H7 (cell line): ENCODE measurements around the gene GTF3C4. TPM values are rescaled to one million over a fixed set of nuclear protein-coding genes. Genes with fewer than 3 reads are reported as not detected.

ENCODE experiments used
- DNase-seq: peaks from one replicate; pipeline ENCODE4 v3.0.0; 2012
- H3K27me3 ChIP-seq: 2 replicates; pipeline ENCODE4 v1.6.0; 2011; ENCODE audit warnings: mild to moderate bottlenecking, low read length; ENCODE audit not compliant: control insufficient read depth, insufficient read depth
- H3K36me3 ChIP-seq: replicated peaks from 2 replicates; pipeline ENCODE4 v1.5.1; 2011; ENCODE audit warnings: low read length; ENCODE audit not compliant: control insufficient read depth, insufficient read depth
- H3K4me3 ChIP-seq: 2 replicates; pipeline ENCODE4 v1.5.1; 2011; ENCODE audit warnings: low read depth, mild to moderate bottlenecking, control low read depth, low read length, moderate library complexity; ENCODE audit not compliant: insufficient read depth
- total RNA-seq: library from RNA; depleted of rRNA; stranded (reverse); fragments of >200 nt; shearing (Covaris generic); gene quantifications from 2 replicates; pipeline ENCODE4 v1.2.3, GENCODE V29; 2014

The GTF3C4 gene
- total RNA-seq, 1 experiment from 2014 or later = 24.9 TPM

GRCh38 chr9:132725306-132725705 is 55.0 kb downstream of the GTF3C4 start:
- no peaks in the 10 kb centered on the region for H3K36me3 ChIP-seq
- DNase-seq = no peak
- no peaks in the 10 kb centered on the region for H3K27me3 ChIP-seq
- H3K4me3 ChIP-seq = no peak overlapping the region

- H3K36me3 ChIP-seq = no peaks in the 10 kb centered on the region
Measured at GRCh38 chr9:132726576-132727130, 56.4 kb downstream of the GTF3C4 start.

GRCh38 chr9:132728071-132728470 is 57.8 kb downstream of the GTF3C4 start:
- Histone ChIP-seq H3K27me3 (no peaks in the 10 kb centered on the region), H3K36me3 (no peaks in the 10 kb centered on the region), H3K4me3 (no peak overlapping the region)
- no peak for DNase-seq

More at GRCh38 chr9:132726576-132727130, 56.4 kb downstream of the GTF3C4 start:
- Histone ChIP-seq H3K4me3 (no peak overlapping the region), H3K27me3 (no peaks in the 10 kb centered on the region)
- DNase-seq = no peak

GRCh38 chr9:132728497-132728896 is 58.2 kb downstream of the GTF3C4 start:
- Histone ChIP-seq H3K36me3 (no peaks in the 10 kb centered on the region), H3K27me3 (no peaks in the 10 kb centered on the region), H3K4me3 (no peak overlapping the region)
- no peak for DNase-seq

GRCh38 chr9:132729235-132729890 is 59.1 kb downstream of the GTF3C4 start:
- no peak for DNase-seq
- H3K36me3 ChIP-seq = no peaks in the 10 kb centered on the region
- no peaks in the 10 kb centered on the region for H3K27me3 ChIP-seq
- H3K4me3 ChIP-seq = no peak overlapping the region

- Histone ChIP-seq H3K36me3 (no peaks in the 10 kb centered on the region), H3K27me3 (no peaks in the 10 kb centered on the region), H3K4me3 (no peak overlapping the region)
- no peak for DNase-seq
Measured at GRCh38 chr9:132730054-132731033, 60.1 kb downstream of the GTF3C4 start.

GRCh38 chr9:132731230-132731629 is 61.0 kb downstream of the GTF3C4 start:
- Histone ChIP-seq H3K4me3 (no peak overlapping the region), H3K27me3 (no peaks in the 10 kb centered on the region), H3K36me3 (no peaks in the 10 kb centered on the region)
- DNase-seq = no peak

- H3K36me3 ChIP-seq = no peaks in the 10 kb centered on the region
- H3K4me3 ChIP-seq = no peak overlapping the region
- DNase-seq = no peak
- no peaks in the 10 kb centered on the region for H3K27me3 ChIP-seq
Measured at GRCh38 chr9:132732326-132733259, 62.3 kb downstream of the GTF3C4 start.

GRCh38 chr9:132733260-132733815 is 63.1 kb downstream of the GTF3C4 start:
- DNase-seq = no peak
- Histone ChIP-seq H3K36me3 (no peaks in the 10 kb centered on the region), H3K4me3 (no peak overlapping the region), H3K27me3 (no peaks in the 10 kb centered on the region)

GRCh38 chr9:132739710-132740310 is 69.5 kb downstream of the GTF3C4 start:
- Histone ChIP-seq H3K27me3 (peaks cover 16% of the 10 kb centered on the region), H3K4me3 (no peak overlapping the region), H3K36me3 (no peaks in the 10 kb centered on the region)
- no peak for DNase-seq

GRCh38 chr9:132740526-132741309 is 70.5 kb downstream of the GTF3C4 start:
- Histone ChIP-seq H3K27me3 (peaks cover 23% of the 10 kb centered on the region), H3K36me3 (no peaks in the 10 kb centered on the region), H3K4me3 (no peak overlapping the region)
- DNase-seq = no peak

GRCh38 chr9:132742821-132743311 is 72.6 kb downstream of the GTF3C4 start:
- Histone ChIP-seq H3K27me3 (peaks cover 29% of the 10 kb centered on the region), H3K4me3 (no peak overlapping the region), H3K36me3 (no peaks in the 10 kb centered on the region)
- peak; percentile 78 for DNase-seq
